ENCODE results near the gene CRY1.

The CRY1 gene

DNA sequence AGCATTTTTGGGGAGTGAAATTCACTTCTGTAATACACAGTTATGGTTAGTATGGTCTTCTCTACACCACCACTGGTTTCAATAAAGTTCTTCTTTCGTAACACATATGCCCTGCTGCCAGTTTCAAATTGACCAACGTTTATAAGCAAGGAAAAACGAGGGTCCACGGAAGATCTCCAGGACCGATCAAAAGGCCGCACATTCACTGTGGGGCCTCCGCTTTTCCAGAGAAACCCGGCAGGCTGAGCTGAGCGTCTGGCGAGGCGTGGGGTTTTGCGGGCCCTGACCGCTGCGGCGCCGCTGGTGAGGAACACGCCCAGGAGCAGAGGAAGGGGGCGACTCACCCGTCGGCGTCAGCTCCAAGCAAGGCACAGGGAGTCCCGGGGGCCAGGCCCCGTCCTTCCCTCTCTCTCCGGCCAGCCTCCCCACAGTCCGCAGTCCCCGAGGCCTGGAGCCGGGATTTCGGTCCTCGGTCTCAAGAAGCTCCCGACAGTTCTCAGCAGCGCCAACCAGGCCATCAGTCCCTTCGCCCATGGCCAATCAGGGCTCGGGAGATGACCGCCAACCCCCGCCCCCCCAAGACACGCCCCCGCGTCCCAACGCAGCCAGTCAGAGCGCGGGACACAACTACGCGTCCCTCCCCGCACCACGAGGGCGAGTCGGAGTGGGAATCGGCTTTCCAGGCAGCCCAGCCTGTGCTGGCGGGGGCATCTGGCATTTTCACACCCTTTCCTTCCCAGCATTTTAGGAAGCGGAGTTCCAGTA, 106.5 kb downstream of the CRY1 start, which contains the start of gene MTERF2:
MTERF2 (minus strand) TSS at position 522 of the 765 bp plus-strand sequence. CDS start 8,432 bp downstream, outside the sequence.
- peak within 1 kb of the TSS; percentile 72 for H3K27ac Mint-ChIP-seq
- peak; percentile 89 for DNase-seq
- peaks cover 37% of the 10 kb centered on the region for H3K4me1 Mint-ChIP-seq
- H3K9me3 Mint-ChIP-seq, result peaks cover 5% of the 10 kb centered on the region
- H3K27me3 Mint-ChIP-seq, result no peaks in the 10 kb centered on the region
- peak within 1 kb of the TSS; percentile 86 for H3K4me3 Mint-ChIP-seq
- CTCF ChIA-PET, result interaction anchor here (1.3 kb wide), 1 partner anchor 26 kb away, joined by 5 read pairs; no protein-coding TSS in a partner anchor
- H3K36me3 Mint-ChIP-seq, result peaks cover 21% of the 10 kb centered on the region

DNA sequence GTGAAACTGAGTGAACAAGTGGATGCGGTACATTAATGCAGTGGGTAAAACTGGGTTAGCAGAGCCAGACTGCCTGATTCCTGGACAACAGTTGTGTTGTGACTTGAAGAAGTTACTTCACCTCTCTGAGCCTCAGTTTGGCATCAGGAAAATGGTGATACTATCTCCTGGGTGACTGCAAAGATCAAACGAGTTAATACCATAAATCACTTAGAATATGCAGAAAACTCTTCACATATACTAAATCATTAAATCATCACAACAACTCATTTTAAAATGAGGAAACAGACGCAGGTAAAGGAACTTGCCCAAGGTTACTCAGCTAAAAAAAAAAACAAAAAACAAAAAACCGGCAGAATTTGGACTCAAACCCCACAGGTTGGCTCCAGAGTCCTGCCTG, 107.2 kb downstream of the CRY1 start:
- CTCF ChIA-PET, result no interaction called here
- H3K27ac Mint-ChIP-seq, result peak overlapping the region; percentile 66
- DNase-seq, result no peak
- H3K4me3 Mint-ChIP-seq, result peak overlapping the region; percentile 86
- H3K27me3 Mint-ChIP-seq, result no peaks in the 10 kb centered on the region
- peaks cover 5% of the 10 kb centered on the region for H3K9me3 Mint-ChIP-seq
- peaks cover 37% of the 10 kb centered on the region for H3K4me1 Mint-ChIP-seq
- H3K36me3 Mint-ChIP-seq, result peaks cover 21% of the 10 kb centered on the region

DNA sequence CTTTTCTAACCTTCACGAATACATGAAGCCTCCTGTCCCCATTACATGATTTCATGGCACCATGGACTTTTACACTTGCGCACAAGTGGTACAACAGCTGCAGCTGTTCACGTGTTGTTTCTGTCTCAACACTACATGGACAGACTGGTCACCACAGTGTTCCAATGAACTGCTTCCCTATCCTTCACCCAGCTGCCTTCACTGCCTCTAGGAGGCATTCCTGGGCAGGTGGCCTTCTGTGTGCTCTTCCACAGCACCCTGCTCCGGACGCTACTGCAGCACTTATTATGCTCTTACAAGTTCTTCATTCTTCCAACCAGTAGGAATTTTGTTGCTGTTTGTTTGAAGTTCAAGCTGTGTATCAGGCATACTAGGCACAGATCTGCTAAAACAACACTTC, 107.9 kb downstream of the CRY1 start:
- CTCF ChIA-PET, result no interaction called here
- Mint-ChIP-seq H3K9me3 (peaks cover 5% of the 10 kb centered on the region), H3K27ac (no peak overlapping the region), H3K27me3 (no peaks in the 10 kb centered on the region), H3K4me3 (peak overlapping the region; percentile 86), H3K36me3 (peaks cover 21% of the 10 kb centered on the region), H3K4me1 (peaks cover 37% of the 10 kb centered on the region)
- DNase-seq, result no peak

DNA sequence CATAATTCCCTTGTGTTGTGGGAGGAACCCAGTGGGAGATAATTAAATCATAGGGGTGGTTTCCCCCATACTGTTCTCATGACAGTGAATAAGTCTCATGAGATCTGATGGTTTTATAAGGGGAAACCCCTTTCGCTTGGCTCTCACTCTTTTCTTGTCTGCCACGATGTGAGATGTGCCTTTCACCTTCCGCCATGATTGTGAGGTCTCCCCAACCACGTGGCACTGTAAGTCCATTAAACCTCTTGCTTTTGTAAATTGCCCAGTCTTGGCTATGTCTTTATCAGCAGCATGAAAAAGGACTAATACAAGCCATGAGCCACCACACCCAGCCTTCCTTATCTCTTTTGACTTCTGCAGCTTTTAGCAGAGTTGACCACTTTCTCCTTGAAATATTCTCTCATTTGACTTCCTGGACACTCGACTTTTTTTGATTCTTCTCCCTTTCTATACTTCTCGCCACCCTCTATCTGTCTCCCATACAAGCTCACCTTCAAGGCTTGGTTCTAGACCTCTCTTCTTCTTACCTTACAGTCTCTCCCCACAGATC, 108.7 kb downstream of the CRY1 start:
- CTCF ChIA-PET, result interaction anchor here (0.6 kb wide), 1 partner anchor 611 kb away, joined by 3 read pairs; no protein-coding TSS in a partner anchor
- no peaks in the 10 kb centered on the region for H3K27me3 Mint-ChIP-seq
- no peak overlapping the region for H3K4me3 Mint-ChIP-seq
- peaks cover 21% of the 10 kb centered on the region for H3K36me3 Mint-ChIP-seq
- H3K9me3 Mint-ChIP-seq, result peaks cover 5% of the 10 kb centered on the region
- H3K27ac Mint-ChIP-seq, result no peak overlapping the region
- no peak for DNase-seq
- peaks cover 37% of the 10 kb centered on the region for H3K4me1 Mint-ChIP-seq

DNA sequence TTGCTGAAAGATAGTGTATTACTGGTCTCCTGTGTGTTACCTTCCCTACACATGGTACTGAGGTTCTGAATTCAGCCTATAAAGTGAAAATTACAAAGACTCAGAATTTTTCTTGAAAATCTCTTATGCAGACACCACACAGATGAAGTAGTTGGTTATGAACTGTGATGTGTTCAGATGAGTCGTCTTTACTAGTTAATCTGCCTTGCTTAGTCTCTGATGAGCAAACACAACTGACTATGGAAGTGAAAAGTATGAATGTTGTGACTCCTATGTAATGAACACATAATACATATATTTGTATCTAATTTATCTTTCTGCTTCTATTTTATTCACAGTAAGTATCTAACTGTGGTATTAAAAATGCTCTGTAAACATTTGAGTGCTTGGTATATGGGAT, 111.1 kb downstream of the CRY1 start:
- CTCF ChIA-PET, result no interaction called here
- Mint-ChIP-seq H3K27ac (no peak overlapping the region), H3K4me3 (no peak overlapping the region)

DNA sequence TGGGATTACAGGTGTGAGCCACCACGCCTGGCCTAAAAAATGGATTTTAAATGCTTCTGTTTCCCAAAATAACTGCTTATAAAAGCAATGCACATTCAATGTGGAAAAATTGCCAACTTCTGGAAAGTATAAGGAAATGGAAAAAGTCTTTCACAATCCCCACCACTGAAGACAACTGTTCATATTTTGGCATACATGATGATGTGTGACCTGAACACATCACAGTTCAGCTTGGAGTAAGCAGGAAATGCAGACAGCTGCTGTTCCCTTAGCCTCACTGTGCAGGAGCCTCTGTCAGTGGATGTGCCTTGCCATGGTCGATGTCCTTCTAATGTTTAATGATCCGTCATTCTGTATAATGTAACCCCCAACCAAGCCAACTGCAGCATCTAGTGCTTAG, 111.6 kb downstream of the CRY1 start:
- no peaks in the 10 kb centered on the region for H3K27me3 Mint-ChIP-seq
- peaks cover 26% of the 10 kb centered on the region for H3K36me3 Mint-ChIP-seq
- no peak for DNase-seq
- no peak overlapping the region for H3K4me3 Mint-ChIP-seq
- CTCF ChIA-PET, result no interaction called here
- peaks cover 5% of the 10 kb centered on the region for H3K9me3 Mint-ChIP-seq
- no peak overlapping the region for H3K27ac Mint-ChIP-seq
- H3K4me1 Mint-ChIP-seq, result peaks cover 31% of the 10 kb centered on the region

More for the DNA sequence above, 111.1 kb downstream of the CRY1 start:
- peaks cover 5% of the 10 kb centered on the region for H3K9me3 Mint-ChIP-seq
- H3K27me3 Mint-ChIP-seq, result no peaks in the 10 kb centered on the region
- H3K4me1 Mint-ChIP-seq, result peaks cover 34% of the 10 kb centered on the region
- peaks cover 26% of the 10 kb centered on the region for H3K36me3 Mint-ChIP-seq
- no peak for DNase-seq

DNA sequence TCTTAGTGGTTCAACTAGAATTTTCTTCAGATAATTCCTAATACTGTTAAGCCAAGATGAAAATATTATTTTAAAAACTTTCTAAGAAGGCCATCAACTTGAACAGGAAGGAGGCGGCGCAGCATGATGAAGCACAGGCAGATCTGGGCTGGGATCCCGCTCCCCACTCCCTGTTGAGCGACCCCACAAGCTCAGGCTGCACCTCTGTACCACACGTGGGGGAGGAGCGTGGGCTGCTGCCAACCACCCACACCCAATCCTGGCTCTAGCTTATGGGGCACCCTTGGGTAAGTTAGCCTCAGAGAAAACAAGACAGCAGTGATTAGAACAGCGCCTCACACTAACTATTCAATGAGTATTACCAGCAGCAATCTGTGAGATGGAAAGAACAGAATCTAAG, 112.4 kb downstream of the CRY1 start:
- peaks cover 30% of the 10 kb centered on the region for H3K36me3 Mint-ChIP-seq
- H3K4me3 Mint-ChIP-seq, result no peak overlapping the region

DNA sequence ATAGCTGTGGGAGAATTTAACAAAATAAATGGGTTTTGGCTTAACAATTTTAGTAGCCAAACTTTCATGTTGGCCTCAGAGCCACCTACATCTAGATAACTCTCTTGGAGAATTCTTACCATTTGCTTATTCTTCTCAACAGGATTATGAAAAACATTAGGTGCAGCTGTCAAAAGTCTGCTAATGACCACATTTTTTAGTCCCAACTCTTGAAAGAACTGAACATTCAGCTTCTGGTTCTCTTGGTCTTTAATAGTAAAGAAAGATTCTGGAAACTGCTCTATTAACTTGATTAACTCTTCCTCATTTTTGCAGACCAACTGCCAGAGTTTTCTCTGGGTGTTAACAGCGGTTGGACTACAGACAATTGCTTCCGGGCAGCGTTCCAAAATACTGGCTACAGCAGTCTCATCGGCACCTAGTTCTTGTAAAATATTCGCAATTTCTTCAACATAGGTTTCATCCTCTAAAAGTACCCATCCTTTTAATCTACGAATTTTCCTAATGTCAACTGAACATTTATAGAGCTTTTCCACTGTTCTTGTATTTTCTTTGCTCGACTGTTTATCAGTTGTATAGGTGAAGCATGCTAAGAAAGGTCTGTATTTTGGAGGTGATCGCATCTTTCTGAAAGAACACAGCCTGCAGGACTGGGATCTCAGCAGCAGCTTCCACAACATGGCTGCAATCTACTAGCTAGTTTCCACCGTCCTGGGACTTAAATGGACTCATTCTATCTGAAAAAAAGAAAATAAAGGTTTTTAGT, 115.1 kb downstream of the CRY1 start:
- Mint-ChIP-seq H3K4me3 (no peak overlapping the region), H3K4me1 (no peaks in the 10 kb centered on the region), H3K9me3 (no peaks in the 10 kb centered on the region), H3K36me3 (peaks cover 23% of the 10 kb centered on the region), H3K27me3 (no peaks in the 10 kb centered on the region), H3K27ac (no peak overlapping the region)
- DNase-seq, result no peak
- CTCF ChIA-PET, result no interaction called here

More for the DNA sequence above, 112.4 kb downstream of the CRY1 start:
- H3K27me3 Mint-ChIP-seq, result no peaks in the 10 kb centered on the region
- no peak for DNase-seq
- no peak overlapping the region for H3K27ac Mint-ChIP-seq
- CTCF ChIA-PET, result no interaction called here
- peaks cover 5% of the 10 kb centered on the region for H3K9me3 Mint-ChIP-seq
- H3K4me1 Mint-ChIP-seq, result peaks cover 24% of the 10 kb centered on the region

DNA sequence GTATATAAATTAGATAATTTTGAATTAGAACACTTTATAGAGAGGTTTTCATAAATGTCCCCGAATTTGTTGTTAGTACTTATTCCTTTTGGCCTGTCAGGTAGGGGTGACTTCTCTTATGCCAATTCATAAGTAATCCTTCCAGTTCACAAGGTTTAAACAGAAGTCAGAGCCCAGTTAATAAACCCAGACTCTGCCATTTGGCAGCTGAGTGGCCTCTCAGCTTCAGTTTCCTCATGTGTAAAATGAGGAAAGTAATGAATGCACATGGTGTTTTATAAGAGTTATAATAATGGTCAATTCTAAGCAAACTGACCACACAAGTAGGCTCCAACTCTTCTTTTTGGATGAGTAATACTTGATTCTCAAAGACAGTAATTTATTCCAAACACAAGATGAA, 116.7 kb downstream of the CRY1 start:
- no peak overlapping the region for H3K27ac Mint-ChIP-seq
- H3K36me3 Mint-ChIP-seq, result peaks cover 23% of the 10 kb centered on the region
- no peaks in the 10 kb centered on the region for H3K9me3 Mint-ChIP-seq
- H3K4me3 Mint-ChIP-seq, result no peak overlapping the region
- no peaks in the 10 kb centered on the region for H3K4me1 Mint-ChIP-seq
- CTCF ChIA-PET, result no interaction called here
- no peaks in the 10 kb centered on the region for H3K27me3 Mint-ChIP-seq
- DNase-seq, result no peak

DNA sequence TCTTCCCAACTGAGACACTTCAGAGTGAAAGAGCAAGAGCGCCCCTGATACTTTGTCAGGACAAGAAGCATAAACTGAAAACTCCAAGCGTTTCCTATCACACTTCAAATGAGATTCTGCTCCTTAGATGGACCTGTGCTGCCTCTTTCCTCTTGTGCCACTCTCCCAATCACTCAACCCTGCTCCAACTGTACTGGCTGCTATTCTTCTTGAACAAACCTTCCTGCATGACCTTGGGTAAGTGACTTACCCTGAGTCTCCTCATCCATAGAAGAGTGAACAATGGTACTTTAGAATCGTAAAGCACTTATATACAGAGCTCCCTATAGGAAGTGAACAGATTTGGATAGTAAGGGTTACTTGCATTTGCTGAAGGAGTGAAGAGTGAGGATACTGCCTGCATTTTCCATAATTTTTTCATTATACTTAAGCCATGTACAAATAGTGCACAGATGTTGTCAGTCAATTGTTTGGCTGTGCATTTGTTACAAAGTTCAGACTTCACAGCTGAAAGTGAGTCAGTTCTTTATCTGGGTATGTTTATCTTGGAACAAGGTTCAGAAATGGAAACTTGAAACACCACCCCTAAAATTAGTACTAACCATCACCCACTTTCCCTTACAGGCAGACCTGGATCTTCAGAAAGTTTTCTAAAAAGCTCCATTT, 117.2 kb downstream of the CRY1 start:
- H3K4me1 Mint-ChIP-seq, result no peaks in the 10 kb centered on the region
- no peak for DNase-seq
- H3K4me3 Mint-ChIP-seq, result no peak overlapping the region
- no peaks in the 10 kb centered on the region for H3K27me3 Mint-ChIP-seq
- no peak overlapping the region for H3K27ac Mint-ChIP-seq
- H3K9me3 Mint-ChIP-seq, result no peaks in the 10 kb centered on the region
- peaks cover 26% of the 10 kb centered on the region for H3K36me3 Mint-ChIP-seq
- CTCF ChIA-PET, result no interaction called here

DNA sequence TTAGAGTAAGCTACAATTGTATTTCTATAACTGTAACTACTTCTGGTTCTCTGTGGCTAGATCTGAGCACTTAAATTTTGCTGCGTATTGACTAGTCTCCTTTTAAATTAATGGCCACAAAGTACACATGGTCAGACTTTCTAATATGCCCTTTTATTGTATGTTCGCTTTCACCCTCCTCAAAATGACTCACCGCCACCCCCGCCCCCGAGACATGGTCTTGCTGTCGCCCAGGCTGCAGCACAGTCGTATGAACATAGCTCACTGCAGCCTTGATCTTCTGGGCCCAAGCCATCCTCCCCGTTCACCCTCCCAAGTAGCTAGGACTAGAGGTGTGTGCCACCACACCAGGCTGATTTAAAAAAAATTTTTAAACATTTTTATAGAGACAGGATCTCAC, 118.3 kb downstream of the CRY1 start:
- DNase-seq, result no peak
- Mint-ChIP-seq H3K27ac (no peak overlapping the region), H3K27me3 (no peaks in the 10 kb centered on the region), H3K9me3 (no peaks in the 10 kb centered on the region), H3K4me3 (no peak overlapping the region), H3K36me3 (peaks cover 33% of the 10 kb centered on the region), H3K4me1 (no peaks in the 10 kb centered on the region)
- CTCF ChIA-PET, result no interaction called here

DNA sequence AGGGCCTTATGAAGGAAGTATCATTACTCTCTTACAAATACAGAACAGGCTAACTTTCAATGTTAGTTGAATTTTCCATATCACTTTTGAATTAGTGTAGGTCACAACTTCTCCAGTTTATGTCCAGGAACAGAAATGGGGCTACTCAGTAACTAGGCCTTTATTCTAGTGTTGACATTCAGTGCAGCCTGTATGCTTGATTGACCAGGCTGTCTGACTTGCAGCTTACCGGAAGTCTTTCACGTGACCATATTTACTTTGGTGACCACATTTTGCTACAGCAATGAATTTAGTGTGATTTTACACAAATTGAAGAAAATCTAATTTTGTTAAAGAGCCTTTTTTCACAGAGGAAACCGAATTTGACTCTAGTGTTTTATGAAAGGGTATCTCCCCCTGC, 118.8 kb downstream of the CRY1 start:
- DNase-seq, result no peak
- Mint-ChIP-seq H3K27me3 (no peaks in the 10 kb centered on the region), H3K36me3 (peaks cover 35% of the 10 kb centered on the region), H3K4me3 (no peak overlapping the region), H3K4me1 (no peaks in the 10 kb centered on the region), H3K27ac (no peak overlapping the region), H3K9me3 (no peaks in the 10 kb centered on the region)
- CTCF ChIA-PET, result no interaction called here

DNA sequence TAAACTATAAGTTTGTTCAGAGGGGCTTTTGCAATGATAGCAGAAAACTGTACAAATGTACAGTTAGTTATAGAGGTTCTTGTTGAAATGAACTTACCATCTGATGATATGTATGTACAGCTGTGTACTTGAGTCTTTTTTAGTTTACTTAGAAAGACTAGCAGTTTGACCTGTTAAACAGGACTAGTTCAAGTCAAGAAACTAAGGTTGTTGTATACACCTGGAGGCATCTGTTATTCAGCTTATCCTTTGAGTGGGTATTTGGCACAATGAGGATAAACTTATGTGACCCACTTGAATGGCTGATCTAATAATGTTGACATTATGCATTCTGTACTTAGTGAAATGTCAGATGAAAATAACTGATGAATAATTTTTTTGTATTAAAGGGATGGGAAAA, 119.8 kb downstream of the CRY1 start:
- peaks cover 34% of the 10 kb centered on the region for H3K36me3 Mint-ChIP-seq
- no peaks in the 10 kb centered on the region for H3K4me1 Mint-ChIP-seq
- H3K9me3 Mint-ChIP-seq, result no peaks in the 10 kb centered on the region
- H3K4me3 Mint-ChIP-seq, result no peak overlapping the region
- CTCF ChIA-PET, result no interaction called here
- H3K27me3 Mint-ChIP-seq, result no peaks in the 10 kb centered on the region
- H3K27ac Mint-ChIP-seq, result no peak overlapping the region
- no peak for DNase-seq

DNA sequence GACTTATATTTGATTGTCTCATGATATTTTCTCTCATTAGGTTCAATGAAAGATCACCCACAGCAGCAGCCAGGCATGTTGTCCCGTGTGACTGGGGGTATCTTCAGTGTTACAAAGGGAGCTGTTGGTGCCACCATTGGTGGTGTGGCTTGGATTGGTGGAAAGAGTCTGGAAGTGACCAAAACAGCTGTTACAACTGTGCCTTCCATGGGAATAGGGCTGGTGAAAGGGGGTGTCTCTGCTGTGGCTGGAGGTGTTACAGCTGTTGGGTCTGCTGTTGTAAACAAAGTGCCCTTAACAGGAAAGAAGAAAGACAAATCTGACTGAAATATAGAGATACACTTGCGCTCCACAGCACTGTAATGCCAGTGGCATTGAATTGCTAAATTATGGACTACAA, 122.3 kb downstream of the CRY1 start:
- CTCF ChIA-PET, result no interaction called here
- H3K36me3 Mint-ChIP-seq, result peaks cover 44% of the 10 kb centered on the region
- no peak overlapping the region for H3K4me3 Mint-ChIP-seq
- DNase-seq, result no peak
- H3K9me3 Mint-ChIP-seq, result no peaks in the 10 kb centered on the region
- no peaks in the 10 kb centered on the region for H3K27me3 Mint-ChIP-seq
- peak overlapping the region; percentile 11 for H3K27ac Mint-ChIP-seq
- H3K4me1 Mint-ChIP-seq, result no peaks in the 10 kb centered on the region

All from activated naive CD4-positive, alpha-beta T cell treated with anti-CD3 and anti-CD28 coated beads, Interleukin-2, amount 10 ng/mL, durations not matched to agents 7 days and 5 days (primary cell).